GM19324 (cell line): ENCODE data around the gene PI4KB.
A peak's percentile ranks its signal among the peaks of the same experiment; 100 is the strongest.

Experiments
- ATAC-seq: cut with Tn5 transposase; IDR thresholded peaks from one replicate; pipeline ENCODE4 v1.9.1; 2021; ENCODE audit warnings: mild to moderate bottlenecking, moderate library complexity; ENCODE audit not compliant: unreplicated experiment, low FRiP score

The PI4KB gene

DNA sequence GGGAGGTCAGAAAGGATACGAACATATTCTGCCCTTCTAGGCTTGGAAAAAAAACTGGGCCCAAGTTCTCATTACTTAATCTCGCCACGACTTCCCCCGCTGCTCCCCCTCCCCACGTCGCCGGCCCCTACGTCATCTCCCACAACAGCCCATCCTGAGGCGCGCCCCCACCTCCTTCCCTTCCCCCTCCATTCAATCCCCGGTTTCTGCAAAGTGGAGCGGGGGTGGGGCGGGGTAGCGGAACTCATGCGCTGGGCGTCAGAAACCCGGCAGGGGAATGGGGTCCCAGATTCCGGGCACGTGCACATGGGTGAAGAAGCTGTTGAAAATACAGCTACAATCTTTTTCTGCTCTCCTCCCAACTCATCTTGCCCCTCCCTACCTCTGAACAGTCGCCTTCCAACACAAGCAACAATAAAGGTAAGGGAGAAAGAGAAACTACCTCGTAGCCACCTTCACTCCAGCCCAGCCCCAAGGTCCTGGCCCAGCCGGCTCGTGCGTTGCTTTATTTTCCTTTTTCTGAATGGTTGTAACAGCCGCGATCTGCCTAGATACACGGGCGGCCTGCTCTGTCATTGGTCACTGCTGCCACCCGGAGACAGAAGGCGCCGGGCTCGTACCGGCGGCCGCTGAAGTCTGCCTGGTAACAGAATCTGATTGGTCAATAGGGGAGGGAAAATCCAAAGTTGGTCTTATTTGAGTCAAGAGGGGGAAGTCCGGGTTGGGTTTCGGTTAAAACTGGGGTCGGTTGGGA, 19.7 kb upstream of the PI4KB start, which contains the start of gene RFX5:
RFX5 (minus strand) TSS at position 484 of the 754 bp plus-strand sequence. CDS start 932 bp downstream, outside the sequence.
- peak; percentile 97 for ATAC-seq

DNA sequence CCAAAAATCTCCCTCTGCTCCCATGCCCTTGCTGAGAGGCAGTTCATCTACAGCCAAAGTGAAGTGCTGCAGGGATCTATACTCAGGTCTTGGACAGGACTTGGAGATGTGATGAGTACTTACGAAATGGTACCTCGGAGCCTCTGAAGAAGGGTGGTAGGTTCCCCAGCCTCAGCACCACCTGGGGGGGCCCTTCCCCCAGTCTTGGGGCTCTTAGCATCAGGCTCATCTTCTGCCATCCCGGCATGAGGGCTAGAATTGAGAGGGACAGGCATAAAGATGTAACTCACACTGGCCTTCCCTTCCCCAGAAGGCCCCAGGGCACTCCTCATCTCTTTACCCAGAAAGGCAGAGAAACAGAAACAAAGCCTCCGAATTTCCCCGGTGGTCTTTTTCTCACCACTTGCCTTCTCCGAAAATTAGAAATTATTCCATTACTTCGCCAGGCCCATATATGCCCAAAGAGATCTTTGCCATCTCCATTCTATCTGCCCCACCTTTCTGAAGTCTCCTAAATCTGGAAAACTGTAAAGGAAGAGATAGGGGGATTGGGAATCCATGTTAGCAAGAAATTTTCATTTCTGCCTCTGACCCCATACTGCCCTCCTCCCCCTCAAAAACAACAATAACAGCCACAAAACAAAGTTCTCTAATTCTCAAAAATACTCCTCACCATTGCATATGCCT, 19.0 kb upstream of the PI4KB start:
- ATAC-seq: no peak

GRCh38 chr1:151344291-151344690, 17.1 kb upstream of the PI4KB start:
- no peak for ATAC-seq

DNA sequence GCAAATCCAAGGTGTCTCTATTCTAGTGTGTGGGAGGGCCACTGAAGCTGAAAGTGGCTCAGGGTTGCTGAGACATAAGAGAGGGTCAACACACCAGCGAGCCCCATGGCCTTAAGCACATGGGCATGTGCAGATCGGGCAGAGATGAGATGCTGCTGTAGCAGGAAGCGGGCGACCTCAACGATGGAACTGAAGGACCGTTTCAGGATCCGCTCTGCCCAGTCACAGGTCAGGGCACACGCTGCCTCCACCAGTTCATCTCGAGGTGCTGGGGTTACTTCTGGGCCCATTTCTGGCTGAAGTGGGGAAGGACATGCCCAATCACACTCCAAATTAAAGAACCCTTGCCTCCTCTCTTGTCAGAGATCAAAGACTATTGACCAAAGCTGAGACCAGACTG, 16.4 kb upstream of the PI4KB start:
- ATAC-seq: no peak

DNA sequence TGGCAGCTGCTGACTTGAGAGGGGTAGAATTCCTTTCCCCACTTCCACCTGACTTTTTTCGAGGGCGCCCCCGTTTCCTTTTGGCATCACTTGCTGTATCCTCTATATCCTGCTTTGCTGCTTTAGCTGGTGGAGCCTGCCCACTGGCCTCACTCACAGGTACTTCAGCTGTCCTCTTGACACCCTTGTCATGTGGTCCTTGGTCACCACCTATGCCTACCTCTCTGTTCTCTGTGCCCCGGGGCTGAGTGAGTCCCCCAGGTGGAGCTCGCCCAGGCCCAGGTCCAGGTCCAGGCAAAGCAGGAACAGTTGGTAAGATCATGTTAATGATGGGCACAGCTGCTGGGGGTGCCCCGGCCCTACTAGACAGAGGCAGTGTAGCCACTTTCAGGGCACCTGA, 15.4 kb upstream of the PI4KB start:
- ATAC-seq: no peak

GRCh38 chr1:151342021-151342420, 14.8 kb upstream of the PI4KB start:
- ATAC-seq: no peak

DNA sequence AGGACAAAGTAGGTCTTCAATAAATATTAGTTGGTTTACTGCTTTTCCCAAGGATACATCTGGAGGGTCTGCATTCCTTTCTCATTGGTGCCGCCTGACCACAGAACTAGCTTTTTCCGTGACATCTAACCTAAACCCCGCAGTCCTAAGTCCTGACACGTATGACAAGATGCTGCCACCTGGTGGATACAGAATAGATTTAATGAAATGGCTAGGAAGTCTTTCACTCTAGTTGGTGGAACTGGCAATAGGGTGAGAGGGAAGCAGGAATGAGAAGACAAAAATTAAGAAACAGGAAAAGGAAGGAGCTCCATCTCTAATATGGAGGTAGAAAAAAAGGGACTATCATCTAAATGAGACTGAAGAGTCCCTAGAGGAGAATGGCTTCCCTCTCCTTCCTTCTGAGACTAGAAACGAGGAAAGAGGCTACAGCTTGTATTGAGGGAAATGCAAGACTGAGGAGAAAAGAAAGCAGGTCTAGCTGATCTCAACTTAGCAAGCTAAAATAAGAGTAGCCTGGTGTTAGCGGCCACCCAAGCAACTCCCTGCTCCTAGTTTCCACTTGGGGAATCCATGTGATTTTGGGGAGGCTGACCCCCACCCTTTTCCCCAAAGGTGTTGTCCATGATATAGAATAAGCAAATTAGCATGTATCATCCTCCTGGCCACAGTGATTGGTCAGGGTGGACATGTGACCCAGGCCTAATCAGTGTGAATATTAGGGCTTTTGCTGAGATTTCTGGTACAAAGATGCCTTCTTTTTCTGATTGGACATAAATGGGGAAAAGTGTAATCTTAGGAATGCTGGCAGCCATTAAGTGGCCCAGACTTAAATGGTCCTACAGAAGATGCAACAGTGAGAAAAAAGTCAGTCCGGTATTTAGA, 13.9 kb upstream of the PI4KB start:
- peak; percentile 51 for ATAC-seq

- ATAC-seq: no peak
Observed at GRCh38 chr1:151336556-151336955, 9.3 kb upstream of the PI4KB start.

- ATAC-seq: no peak
Observed at GRCh38 chr1:151334822-151335221, 7.6 kb upstream of the PI4KB start.

- peak; percentile 11 for ATAC-seq
Observed at GRCh38 chr1:151327903-151328674, 873 bp upstream of the PI4KB start.

DNA sequence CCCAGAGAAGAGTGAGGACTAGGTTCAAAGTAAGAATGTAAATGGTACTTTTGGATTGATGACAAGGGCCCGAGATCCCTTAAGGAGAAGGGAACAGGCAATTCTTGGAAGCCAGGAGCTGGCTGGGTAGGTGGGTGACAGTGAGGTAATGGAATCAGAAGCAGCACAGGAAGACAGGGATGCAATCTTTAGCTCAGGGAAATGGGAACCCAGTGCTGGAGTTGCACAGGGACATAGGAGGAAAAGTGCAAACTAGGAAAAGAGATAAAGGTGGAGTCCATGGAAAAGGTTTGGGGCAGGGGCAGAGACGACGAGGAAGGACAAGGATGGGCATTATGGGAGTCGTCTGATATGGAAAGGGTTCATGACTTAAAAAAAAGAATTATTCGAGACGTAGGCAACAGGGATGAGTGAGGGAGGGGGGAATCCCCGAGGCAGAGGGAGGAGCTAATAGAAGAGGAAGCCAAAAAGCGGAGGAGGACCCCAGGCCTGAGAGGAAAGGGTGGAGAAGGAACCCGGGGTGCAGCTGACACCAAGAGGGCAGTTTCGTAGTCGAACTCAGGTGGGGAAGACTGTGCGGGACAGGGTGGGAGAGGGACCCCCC, 495 bp downstream of the PI4KB start:
- ATAC-seq: peak; percentile 49

GRCh38 chr1:151325646-151326429, 1.4 kb downstream of the PI4KB start:
- no peak for ATAC-seq

- no peak for ATAC-seq
Observed at GRCh38 chr1:151325231-151325630, 2.0 kb downstream of the PI4KB start.

GRCh38 chr1:151324390-151324930, 2.8 kb downstream of the PI4KB start:
- no peak for ATAC-seq

DNA sequence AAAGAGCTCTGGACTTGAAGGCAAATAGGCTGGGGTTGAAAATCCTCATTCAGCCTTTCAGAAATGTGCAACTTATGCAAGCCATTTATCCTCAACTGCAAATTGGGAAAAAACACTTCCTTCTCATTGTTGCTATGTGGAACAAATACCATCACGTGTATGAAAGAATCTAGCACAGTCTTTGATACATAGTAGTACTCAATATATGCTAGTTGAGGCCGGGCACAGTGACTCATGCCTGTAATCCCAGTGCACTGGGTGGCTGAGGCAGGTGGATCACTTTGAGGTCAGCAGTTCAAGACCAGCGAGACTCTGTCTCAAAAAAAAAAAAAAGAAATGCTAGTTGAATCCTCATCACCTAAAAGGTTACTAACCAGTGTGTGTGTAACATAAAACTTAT, 8.2 kb downstream of the PI4KB start:
- ATAC-seq: no peak

- no peak for ATAC-seq
Observed at GRCh38 chr1:151315565-151316235, 11.5 kb downstream of the PI4KB start.

DNA sequence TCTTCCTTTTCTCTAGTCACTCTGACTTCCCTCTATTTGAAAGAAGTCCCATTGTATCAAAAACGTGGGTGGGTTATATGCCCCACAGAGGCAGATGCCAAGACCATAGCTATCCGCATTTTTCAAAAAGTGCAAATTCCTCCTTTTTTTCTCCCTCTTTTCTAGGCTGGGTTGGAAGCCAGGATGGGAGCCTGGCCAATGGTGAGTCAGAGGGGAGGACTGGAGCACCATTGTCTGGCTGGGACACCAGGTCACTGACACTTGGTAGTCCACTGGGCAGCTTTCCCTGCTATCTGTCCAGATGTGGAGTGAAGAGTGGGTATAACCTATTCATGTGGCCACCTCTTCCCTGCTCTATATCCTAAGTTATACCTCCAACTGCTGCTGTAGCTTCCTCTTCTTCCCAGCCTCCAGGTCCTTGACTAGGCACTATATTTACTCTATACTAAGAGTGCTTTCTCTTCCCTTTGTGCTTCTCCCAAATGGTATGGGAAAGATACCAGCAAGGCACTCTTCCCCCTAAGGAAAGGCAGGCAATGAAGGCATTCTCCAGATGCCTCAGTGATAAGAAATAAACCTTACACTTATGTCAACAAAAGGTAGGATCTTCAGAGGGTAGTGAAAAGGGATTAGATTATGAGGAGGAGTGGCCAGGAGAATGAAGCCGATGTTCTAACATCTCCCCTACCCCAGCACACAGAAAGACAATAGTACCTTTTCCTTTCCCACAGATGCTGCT, 12.9 kb downstream of the PI4KB start:
- ATAC-seq: no peak

DNA sequence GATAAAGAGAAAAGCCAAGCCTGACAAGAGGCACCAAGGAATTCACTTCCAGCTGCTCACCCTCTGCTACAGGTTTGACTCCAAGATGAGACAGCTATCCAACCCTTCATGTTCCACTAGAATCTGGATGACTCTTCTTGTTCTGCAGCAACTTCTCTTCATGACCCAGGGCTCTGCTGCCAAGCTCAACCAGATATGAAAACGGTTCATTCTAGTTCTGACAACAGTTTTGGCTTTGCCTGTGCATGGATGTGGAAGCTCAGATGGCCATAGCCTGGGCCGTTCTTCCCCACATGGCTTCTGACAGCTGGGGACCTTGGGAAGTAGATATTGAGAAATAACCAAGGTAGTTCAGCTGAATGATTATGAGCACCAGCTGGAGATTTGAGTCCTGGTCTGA, 13.7 kb downstream of the PI4KB start:
- no peak for ATAC-seq
